HG02973 (cell line): ENCODE measurements around the gene MPPED1.

Experiments used
- ATAC-seq: cut with Tn5 transposase; IDR thresholded peaks from one replicate; pipeline ENCODE4 v1.9.1; 2021; ENCODE audit warnings: moderate library complexity; ENCODE audit not compliant: unreplicated experiment

MPPED1 gene

GRCh38 chr22:43535741-43536140, 123.9 kb downstream of the MPPED1 start:
- ATAC-seq, result no peak

GRCh38 chr22:43537019-43537585, 125.3 kb downstream of the MPPED1 start:
- no peak for ATAC-seq

- no peak for ATAC-seq
These were observed 128.0 kb downstream of the MPPED1 start for GRCh38 chr22:43539572-43540528.

- ATAC-seq, result no peak
These were observed 128.7 kb downstream of the MPPED1 start for GRCh38 chr22:43540529-43540923.

GRCh38 chr22:43541022-43541421, 129.2 kb downstream of the MPPED1 start:
- ATAC-seq, result no peak

GRCh38 chr22:43541462-43542407, 129.9 kb downstream of the MPPED1 start:
- no peak for ATAC-seq

- ATAC-seq, result no peak
These were observed 131.1 kb downstream of the MPPED1 start for GRCh38 chr22:43542681-43543521.

GRCh38 chr22:43543522-43544288, 131.9 kb downstream of the MPPED1 start:
- no peak for ATAC-seq

- ATAC-seq, result no peak
These were observed 132.5 kb downstream of the MPPED1 start for GRCh38 chr22:43544289-43544673.

- no peak for ATAC-seq
These were observed 134.4 kb downstream of the MPPED1 start for GRCh38 chr22:43546186-43546585.

GRCh38 chr22:43550024-43550620, 138.3 kb downstream of the MPPED1 start:
- ATAC-seq, result no peak

- ATAC-seq, result no peak
These were observed 138.9 kb downstream of the MPPED1 start for GRCh38 chr22:43550672-43551071.

GRCh38 chr22:43553451-43554258, 141.8 kb downstream of the MPPED1 start:
- no peak for ATAC-seq

GRCh38 chr22:43554259-43554636, 142.4 kb downstream of the MPPED1 start:
- ATAC-seq, result no peak

- ATAC-seq, result no peak
These were observed 143.0 kb downstream of the MPPED1 start for GRCh38 chr22:43554694-43555365.

GRCh38 chr22:43555561-43556515, 144.0 kb downstream of the MPPED1 start:
- no peak for ATAC-seq
